HG02938 (cell line): Measurements from ENCODE around the gene URB1.
"Not testable (repeated sequence)": the region's sequence is repeated elsewhere in the genome, so short reads cannot be mapped to it uniquely, and the experiment has no call there.

Experiments used
- ATAC-seq: cut with Tn5 transposase; IDR thresholded peaks from one replicate; pipeline ENCODE4 v1.9.1; 2021; ENCODE audit warnings: mild to moderate bottlenecking, moderate library complexity; ENCODE audit not compliant: unreplicated experiment

Gene URB1

DNA sequence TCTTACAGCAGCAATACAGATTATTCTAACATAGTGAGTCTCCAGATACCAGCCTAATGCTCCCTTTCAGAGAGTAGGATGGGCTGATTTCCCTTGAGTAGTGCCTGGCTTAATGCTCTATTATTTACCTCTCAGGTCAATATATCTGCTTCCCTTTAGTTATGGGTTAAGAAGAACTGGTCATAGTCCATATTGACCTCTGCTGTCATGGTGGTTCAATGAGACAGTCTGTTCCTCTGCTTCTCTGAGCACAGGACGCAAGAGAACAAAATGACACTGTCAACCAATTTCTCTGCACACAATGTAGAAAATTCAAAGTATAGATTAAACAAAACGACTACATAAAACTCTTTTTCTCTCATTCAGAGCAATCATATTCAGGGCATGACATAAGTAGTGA, 91.2 kb downstream of the URB1 start:
- ATAC-seq = no peak

DNA sequence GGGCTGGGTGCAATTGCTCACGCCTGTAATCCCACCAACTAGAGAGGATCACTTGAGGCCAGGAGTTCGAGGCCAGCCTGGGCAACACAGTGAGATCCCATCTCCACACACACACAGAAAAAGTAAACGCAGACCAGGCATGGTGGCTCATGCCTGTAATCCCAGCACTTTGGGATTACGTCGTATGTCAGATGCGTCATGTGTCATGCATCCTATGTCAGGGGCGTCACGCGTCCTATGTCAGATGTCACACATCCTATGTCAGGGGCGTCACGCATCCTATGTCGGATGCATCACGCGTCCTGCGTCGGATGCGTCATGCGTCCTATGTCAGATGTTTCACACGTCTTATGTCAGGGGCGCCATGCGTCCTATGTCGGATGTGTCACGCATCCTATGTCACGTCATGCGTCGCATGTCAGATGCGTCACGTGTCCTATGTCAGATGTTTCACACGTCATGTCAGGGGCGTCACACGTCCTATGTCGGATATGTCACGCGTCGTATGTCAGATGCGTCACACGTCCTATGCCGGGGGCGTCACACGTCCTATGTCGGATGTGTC, 92.6 kb downstream of the URB1 start:
- ATAC-seq = no peak

DNA sequence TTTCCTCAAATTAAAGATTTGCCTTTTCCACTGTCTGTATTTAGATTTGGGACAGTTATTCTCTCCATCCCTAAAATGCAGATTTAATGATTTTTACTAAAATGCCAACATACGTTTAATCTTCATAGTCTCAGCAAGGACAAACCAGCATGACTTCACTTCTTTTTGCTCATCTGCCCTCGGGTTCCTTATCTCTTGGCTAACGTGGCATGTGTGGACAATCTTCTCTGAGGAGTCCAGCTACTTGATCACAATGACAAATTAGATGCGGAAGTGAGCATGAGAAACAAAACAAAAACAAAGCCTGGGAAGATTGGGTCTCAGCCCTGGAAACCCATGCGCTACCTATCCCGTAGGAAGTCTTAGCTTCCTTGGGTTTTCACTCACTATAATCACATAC, 93.1 kb downstream of the URB1 start:
- ATAC-seq = no peak

DNA sequence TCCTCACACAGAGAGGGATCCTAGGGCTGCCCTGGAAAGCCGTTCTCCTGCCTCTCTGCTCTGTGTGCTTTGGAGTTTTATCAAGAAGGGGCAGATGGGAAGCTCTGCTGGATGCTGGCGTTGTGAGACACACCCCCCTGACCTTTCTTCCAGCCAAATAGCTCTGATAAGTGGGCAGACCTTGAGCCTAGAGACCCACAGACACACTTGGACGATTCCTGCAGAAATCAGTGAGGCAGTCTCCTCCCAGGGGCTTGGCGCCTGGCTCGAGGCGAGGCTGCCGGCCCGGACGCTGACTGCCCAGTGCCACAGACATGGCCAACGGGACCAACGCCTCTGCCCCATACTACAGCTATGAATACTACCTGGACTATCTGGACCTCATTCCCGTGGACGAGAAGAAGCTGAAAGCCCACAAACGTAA, 94.1 kb downstream of the URB1 start, which contains the start of gene MRAP:
TSS of gene MRAP (plus strand) at position 198 of the 424 bp plus-strand sequence. CDS start at position 315, 117 bp downstream.
- ATAC-seq = no peak

DNA sequence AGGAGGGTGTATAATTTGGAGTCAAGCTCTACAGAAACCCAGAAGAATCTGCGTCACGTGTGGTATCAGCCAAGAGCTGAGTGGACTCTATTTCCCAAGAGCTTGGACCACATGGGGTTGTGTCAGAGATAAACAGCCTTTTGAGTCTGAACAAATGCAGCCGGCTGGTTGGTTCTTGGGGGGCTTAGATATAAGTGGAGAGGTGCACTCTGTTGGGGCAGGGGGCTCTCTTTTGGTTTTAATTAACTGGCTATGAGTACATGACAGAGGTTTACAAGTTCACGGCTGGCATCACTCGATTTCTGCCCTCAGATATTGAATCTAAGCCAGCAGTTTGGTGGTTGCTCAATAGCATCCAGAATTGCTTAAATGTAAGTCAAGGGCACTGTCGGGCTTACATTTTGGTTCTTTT, 94.7 kb downstream of the URB1 start:
- ATAC-seq = no peak

DNA sequence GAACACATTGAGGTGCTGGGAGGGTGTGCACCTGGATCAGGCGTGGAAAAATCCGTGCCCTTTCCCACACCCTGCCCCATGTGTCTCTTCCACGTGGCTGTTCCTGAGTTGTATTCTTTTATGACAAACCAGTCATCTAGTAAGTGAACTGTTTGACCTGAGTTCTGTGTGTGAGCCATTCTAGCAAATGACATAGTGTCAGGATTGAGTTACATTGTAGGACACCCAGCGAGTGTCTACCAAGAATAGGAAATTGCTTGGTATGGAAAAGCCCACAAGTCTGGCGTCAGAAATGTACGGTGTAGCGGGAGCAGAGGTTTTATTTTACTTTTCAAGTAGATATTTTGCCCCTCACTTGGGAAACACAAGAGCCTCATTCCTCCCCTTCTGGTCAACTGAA, 95.4 kb downstream of the URB1 start:
- ATAC-seq = no peak

DNA sequence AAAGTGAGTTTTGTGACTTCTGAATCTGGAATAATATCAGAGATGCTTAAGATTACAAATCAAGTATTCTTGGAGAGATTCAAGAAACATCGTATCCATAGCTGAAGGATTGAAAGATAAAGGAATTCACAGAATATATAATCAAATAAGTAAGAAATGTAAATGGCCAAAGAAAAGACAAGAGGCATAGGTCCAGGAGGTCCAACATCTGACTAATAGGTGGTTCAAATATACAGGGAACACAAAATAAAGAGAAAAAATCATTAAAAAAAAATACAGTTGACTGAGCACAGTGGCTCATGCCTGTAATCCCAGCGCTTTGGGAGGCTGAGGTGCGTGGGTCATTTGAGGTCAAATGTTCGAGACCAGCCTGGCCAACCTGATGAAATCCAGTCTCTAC, 107.3 kb downstream of the URB1 start:
- no peak for ATAC-seq

DNA sequence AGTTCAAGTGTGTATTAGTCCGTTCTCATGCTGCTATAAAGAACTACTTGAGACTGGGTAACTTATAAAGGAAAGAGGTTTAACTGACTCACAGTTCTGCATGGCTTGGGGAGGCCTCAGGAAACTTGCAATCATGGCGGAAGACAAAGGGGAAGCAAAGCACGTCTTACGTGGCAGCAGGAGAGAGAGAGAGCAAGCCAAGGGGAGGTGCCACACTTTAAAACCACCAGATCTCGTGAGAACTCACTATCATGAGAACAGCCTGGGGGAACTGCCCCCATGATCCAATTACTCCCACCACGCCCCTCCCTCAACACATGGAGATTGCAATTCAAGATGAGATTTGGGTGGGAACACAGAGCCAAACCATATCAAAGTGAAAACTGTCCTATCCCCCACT, 109.8 kb downstream of the URB1 start:
- ATAC-seq = no peak

DNA sequence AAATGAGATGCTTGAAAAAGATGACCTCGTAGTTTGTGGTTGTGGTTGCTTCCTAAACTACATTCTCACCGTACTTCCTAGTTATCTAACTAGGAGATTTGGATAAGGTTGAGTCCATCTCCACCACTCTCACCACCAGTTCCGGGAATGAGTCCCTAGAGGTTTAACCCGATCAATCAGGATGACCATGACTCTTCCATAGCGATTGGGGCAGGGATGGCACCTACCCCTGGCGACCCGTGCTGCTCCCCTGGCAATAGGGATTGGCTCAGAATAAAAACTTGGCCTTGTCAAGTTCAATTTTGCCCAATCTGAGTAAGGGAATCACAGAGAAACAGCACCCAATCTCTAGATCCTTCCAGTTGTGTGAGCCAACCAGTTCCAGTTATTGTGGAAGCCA, 111.3 kb downstream of the URB1 start:
- ATAC-seq = no peak

DNA sequence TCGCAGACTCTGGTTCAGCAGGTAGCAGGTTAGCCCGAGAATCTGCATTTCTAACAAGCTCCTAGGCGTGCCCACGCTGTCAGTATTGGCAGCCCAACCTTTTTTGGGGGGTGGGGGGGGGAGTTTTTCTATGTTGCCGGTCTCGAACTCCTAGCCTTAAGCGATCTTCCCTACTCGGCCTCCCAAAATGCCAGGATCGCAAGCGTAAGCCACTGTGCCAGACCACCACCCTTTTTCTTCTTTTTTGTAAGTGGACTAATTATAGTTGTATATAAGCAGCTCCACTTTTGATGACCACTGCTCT, 113.5 kb downstream of the URB1 start:
- ATAC-seq = no peak

DNA sequence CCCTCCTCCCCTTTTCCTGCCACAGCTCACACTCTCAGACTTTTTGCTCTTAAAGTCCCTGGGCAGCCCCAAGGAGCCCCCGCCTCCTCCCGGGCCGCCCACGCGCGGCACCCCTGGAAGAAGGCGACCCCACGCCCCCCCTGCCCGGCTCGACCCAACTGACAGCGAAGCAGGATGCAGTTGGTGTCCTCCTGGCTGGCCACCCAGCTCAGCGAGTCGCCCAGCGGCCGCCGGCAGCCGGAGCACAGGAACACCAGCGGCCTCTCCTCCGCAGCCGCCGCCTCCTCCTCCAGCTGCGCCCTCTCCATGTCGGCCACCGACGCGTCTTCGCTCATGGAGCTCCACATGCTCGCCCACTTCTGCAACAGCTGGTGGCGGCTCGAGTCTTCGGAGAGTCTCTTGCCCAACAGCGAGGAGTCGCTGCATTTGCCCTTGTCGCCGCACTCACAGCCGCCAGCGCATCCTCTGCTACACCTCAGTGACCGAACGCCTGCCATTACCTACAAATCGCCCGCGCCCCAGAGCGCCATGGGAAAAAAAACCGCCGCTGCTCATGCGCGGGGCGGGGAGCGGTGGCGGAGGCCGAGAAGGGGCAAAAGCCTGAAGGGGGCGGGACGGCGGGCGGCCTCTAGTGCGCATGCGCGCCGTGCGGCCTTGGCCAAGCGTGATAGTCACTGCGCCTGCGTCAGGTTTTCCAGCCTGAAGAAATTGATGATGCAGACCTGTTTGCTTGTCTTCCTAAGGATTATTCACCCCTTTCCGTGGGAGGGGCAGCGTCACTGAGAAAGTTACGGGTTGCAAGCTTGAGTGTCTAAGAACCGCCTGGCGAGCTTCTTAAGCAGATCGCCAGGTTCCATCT, 114.1 kb downstream of the URB1 start, which contains the start of gene MIS18A:
TSS of gene MIS18A (minus strand) at position 532 of the 859 bp plus-strand sequence. CDS start at position 497, 35 bp downstream.
- peak; percentile 93 for ATAC-seq

DNA sequence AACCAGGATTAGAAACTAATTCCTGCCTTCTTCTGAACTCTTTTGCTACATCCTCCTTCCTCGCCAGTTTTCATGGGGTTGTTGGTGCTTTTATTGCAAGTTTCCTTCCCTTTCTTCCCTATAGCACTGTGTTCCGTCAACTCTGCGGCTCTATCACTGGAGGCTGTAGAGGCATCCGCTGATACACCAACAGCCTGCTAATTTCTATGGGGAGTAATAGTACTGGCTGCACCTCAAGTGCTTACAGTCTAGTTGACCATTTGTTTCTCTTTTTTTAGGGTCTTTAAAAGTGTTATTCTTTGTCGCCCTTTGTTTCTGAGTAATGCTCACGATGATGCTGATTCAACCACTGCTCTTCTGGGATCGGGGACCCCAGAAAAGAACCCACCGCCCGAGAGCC, 114.7 kb downstream of the URB1 start:
- peak; percentile 9 for ATAC-seq

DNA sequence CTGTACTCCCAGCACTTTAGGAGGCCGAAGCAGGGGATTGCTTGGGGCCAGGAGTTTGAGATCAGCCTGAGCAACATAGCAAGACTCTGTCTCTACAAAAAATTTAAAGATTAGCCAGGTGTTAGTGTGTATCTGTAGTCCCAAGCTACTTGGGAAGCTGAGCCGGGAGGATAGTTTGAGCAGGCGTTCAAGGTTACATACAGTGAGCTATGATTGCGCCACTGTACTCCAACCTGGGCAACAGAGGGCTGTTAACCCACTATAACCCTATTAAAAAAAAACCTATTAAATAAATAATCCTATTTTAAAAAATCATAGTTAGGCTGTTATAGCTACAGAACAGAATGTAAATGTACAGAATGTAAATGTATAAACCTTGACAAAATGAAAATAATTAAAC, 116.1 kb downstream of the URB1 start:
- no peak for ATAC-seq

DNA sequence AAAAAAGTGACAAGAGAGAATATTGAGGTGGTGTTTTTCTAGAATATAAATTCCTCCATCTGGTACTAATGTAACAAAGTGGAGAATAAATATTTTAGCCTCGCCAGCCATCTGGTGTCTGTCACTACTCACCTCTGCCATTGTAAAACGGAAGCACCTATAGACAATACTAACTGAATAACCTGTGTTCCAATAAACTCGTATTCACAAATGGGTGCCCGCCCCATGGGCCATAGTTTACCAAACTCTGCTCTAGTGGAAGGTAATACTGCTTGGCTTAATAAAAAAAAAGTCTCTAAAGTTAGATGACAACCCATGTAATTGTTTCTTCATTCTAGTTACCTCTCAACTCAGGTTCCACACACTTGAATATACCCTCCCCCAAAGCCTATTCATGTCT, 122.1 kb downstream of the URB1 start:
- ATAC-seq = no peak

DNA sequence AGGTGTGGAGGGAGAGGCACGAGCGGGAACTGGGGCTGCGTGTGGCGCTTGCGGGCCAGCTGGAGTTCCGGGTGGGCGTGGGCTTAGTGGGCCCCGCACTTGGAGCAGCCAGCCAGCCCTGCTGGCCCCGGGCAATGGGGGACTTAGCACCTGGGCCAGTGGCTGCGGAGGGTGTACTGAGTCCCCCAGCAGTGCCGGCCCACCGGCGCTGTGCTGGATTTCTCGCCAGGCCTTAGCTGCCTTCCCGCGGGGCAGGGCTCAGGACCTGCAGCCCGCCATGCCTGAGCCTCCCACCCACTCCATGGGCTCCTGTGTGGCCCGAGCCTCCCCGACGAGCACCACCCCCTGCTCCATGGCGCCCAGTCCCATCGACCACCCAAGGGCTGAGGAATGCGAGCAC, 127.5 kb downstream of the URB1 start:
- ATAC-seq = not testable (repeated sequence)

DNA sequence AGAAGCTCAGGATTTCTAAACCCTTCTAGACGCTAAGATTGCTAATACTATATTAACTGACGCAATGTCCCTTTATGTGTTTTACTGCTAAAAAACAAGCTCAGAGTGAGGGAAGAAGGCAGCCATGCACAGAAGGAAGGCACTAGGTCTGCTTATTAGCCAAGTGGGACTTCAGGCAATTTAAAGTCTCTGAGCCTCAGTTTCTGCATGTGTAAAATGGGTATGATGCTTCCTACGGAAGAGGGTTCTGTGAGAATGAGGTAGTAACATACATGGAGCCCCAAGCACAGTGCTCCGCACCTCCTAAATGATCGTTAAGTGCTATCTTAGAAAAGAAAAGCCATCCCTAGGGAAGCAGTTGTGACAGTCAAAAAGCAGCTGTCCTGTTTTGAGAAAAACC, 130.9 kb downstream of the URB1 start:
- ATAC-seq = no peak
